Measurements from ENCODE around the gene DNAJC27.

DNA sequence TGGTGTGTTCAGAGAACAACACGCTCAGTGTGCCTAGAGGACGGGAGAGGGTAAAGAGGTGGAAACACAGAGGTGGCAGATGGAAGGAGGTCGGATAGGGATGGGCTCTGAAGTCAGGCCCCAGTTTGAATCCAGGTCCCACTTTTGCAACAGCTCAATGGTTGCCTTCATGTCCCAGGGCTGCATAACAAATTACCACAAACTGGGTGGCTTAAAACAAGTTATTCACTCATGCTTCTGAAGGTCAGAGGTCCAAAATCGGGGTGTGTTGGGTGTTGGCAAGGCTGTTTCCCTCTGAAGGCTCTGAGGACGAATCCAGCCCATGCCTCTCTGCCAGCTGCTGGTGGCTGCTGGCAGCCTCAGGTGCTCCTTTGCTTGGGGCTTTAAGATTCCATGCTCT lies 39.0 kb downstream of the DNAJC27 start:
- TF ChIP-seq, protein P1, sequence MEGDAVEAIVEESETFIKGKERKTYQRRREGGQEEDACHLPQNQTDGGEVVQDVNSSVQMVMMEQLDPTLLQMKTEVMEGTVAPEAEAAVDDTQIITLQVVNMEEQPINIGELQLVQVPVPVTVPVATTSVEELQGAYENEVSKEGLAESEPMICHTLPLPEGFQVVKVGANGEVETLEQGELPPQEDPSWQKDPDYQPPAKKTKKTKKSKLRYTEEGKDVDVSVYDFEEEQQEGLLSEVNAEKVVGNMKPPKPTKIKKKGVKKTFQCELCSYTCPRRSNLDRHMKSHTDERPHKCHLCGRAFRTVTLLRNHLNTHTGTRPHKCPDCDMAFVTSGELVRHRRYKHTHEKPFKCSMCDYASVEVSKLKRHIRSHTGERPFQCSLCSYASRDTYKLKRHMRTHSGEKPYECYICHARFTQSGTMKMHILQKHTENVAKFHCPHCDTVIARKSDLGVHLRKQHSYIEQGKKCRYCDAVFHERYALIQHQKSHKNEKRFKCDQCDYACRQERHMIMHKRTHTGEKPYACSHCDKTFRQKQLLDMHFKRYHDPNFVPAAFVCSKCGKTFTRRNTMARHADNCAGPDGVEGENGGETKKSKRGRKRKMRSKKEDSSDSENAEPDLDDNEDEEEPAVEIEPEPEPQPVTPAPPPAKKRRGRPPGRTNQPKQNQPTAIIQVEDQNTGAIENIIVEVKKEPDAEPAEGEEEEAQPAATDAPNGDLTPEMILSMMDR (IDR thresholded peaks at IDR 0.05; ENCODE audit: low read depth, low read length) = no peak
- TF ChIP-seq EZH2phosphoT487 (IDR thresholded peaks at IDR 0.05; ENCODE audit: low read depth) = no peak
